ENCODE data around the gene PRELID3B. TPM values are rescaled to one million over a fixed set of nuclear protein-coding genes. Genes with fewer than 3 reads are reported as not detected.

PRELID3B gene
- total RNA-seq, 1 experiment from 2014 or later = 52.6 TPM

- WGBS (ENCODE audit: extremely low coverage, insufficient read length, low lambda C conversion rate) = no CpG with 5 or more reads among the region's 4 CpGs
- H3K9me3 ChIP-seq (ENCODE audit: control insufficient read depth, low read depth, low read length) = no peaks in the 10 kb centered on the region
These were observed 19.5 kb upstream of the PRELID3B start for GRCh38 chr20:59062081-59062480.

More at GRCh38 chr20:59062081-59062480, 19.5 kb upstream of the PRELID3B start:
- Histone ChIP-seq H3K14ac (ENCODE audit: insufficient read depth, low read length) (no peak overlapping the region), H2AK5ac (ENCODE audit: insufficient read length, low read length) (no peak overlapping the region), H4K5ac (ENCODE audit: insufficient read length, low read depth, low read length) (no peak overlapping the region), H4K8ac (replicated peaks; ENCODE audit: insufficient read length, low read depth, low read length) (no peak overlapping the region), H3K56ac (ENCODE audit: insufficient read length, low read depth, low read length) (no peak overlapping the region), H4K20me1 (ENCODE audit: control insufficient read depth, insufficient read depth, insufficient read length) (no peaks in the 10 kb centered on the region), H3K18ac (ENCODE audit: insufficient read length, low read depth, low read length) (no peak overlapping the region), H2BK20ac (ENCODE audit: low read depth, low read length, poor library complexity, severe bottlenecking) (no peak overlapping the region), H3K27ac (ENCODE audit: insufficient read length, low read depth, low read length) (no peak overlapping the region), H2BK12ac (ENCODE audit: insufficient read length, low read depth, low read length) (no peak overlapping the region), H3K23me2 (ENCODE audit: insufficient read length, low read depth, low read length, poor library complexity, severe bottlenecking) (no peaks in the 10 kb centered on the region), H3T11ph (ENCODE audit: low read length) (no peak overlapping the region), H3K23ac (ENCODE audit: insufficient read length, low read depth, low read length) (no peak overlapping the region), H2AFZ (ENCODE audit: low read length) (no peak overlapping the region), H2BK15ac (ENCODE audit: low read depth, low read length) (no peak overlapping the region), H3K79me2 (ENCODE audit: insufficient read depth, low read length) (no peaks in the 10 kb centered on the region), H2BK5ac (ENCODE audit: insufficient read length, low read length) (no peak overlapping the region), H3K4me2 (ENCODE audit: insufficient read depth, insufficient read length, low read length) (no peak overlapping the region), H3K27me3 (ENCODE audit: insufficient read depth, low read length) (no peaks in the 10 kb centered on the region), H3K4me1 (ENCODE audit: insufficient read depth, low read length) (no peaks in the 10 kb centered on the region), H3K4ac (ENCODE audit: low read depth, low read length) (no peak overlapping the region), H2BK120ac (ENCODE audit: low read depth, low read length, poor library complexity, severe bottlenecking) (no peak overlapping the region), H3K9ac (ENCODE audit: extremely low read depth, insufficient read length, low read length) (no peak overlapping the region), H3K79me1 (ENCODE audit: insufficient read depth, low read depth, low read length, poor library complexity, severe bottlenecking) (no peaks in the 10 kb centered on the region), H4K91ac (ENCODE audit: insufficient read length, low read depth, low read length) (no peak overlapping the region)
- TF ChIP-seq, protein P1, sequence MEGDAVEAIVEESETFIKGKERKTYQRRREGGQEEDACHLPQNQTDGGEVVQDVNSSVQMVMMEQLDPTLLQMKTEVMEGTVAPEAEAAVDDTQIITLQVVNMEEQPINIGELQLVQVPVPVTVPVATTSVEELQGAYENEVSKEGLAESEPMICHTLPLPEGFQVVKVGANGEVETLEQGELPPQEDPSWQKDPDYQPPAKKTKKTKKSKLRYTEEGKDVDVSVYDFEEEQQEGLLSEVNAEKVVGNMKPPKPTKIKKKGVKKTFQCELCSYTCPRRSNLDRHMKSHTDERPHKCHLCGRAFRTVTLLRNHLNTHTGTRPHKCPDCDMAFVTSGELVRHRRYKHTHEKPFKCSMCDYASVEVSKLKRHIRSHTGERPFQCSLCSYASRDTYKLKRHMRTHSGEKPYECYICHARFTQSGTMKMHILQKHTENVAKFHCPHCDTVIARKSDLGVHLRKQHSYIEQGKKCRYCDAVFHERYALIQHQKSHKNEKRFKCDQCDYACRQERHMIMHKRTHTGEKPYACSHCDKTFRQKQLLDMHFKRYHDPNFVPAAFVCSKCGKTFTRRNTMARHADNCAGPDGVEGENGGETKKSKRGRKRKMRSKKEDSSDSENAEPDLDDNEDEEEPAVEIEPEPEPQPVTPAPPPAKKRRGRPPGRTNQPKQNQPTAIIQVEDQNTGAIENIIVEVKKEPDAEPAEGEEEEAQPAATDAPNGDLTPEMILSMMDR (conservative IDR thresholded peaks at IDR 0.05) = no peak
- H3K27ac Mint-ChIP-seq = no peak overlapping the region
- no peaks in the 10 kb centered on the region for H3K9me3 Mint-ChIP-seq
- peaks cover 2% of the 10 kb centered on the region; the same call in 1 of the 2 replicates for H3K27me3 Mint-ChIP-seq (ENCODE audit: low read depth)
- no peak for DNase-seq
- no peak overlapping the region for H3K4me3 Mint-ChIP-seq
- H3K36me3 Mint-ChIP-seq (ENCODE audit: insufficient read depth in 1 of 3, low read depth in 3 of 3) = no peaks in the 10 kb centered on the region
- H3K4me1 Mint-ChIP-seq = peaks cover 4 to 8% of the 10 kb centered on the region in 2 experiments
